ENCODE data around the gene RTN4RL1. TPM values are rescaled to one million over a fixed set of nuclear protein-coding genes. Genes with fewer than 3 reads are reported as not detected.

The RTN4RL1 gene
- total and polyA plus RNA-seq, 9 of the 15 experiments (the other 6 are each of a cell fraction or from before 2014, with no cell fraction given) = 0.04 to 0.06 (median 0.04) TPM; not detected in 5

GRCh38 chr17:2060681-2061440 lies 35.7 kb upstream of the RTN4RL1 start (continued):
- TF ChIP-seq ZHX1 (conservative IDR thresholded peaks at IDR 0.05; ENCODE audit: low read length) = no peak
- no peak for TF ChIP-seq CBFA2T3 (IDR thresholded peaks at IDR 0.05)
- no peak for TF ChIP-seq BRCA1 (IDR thresholded peaks at IDR 0.05)
- TF ChIP-seq BRCA1 (CRISPR knock-in tag; IDR thresholded peaks at IDR 0.05) = no peak
- TF ChIP-seq CHD4 (IDR thresholded peaks at IDR 0.05; ENCODE audit: insufficient read depth, insufficient replicate concordance, low read depth, low read length, poor library complexity, severe bottlenecking) = no peak
- no peak for TF ChIP-seq CHD7 (IDR thresholded peaks at IDR 0.05; ENCODE audit: low read depth, low read length)
- no peak for TF ChIP-seq FOXA1 (IDR thresholded peaks at IDR 0.05; ENCODE audit: borderline replicate concordance)
- no peak for TF ChIP-seq ATF2 (CRISPR knock-in tag; IDR thresholded peaks at IDR 0.05)
- TF ChIP-seq SRSF9 (IDR thresholded peaks at IDR 0.05; ENCODE audit: borderline replicate concordance, low read depth, low read length) = no peak
- no peak for TF ChIP-seq MECOM (CRISPR knock-in tag; IDR thresholded peaks at IDR 0.05)
